PC-9 (cell line): ENCODE measurements around the gene NCAM2.
"Not testable (repeated sequence)": the region's sequence is repeated elsewhere in the genome, so short reads cannot be mapped to it uniquely, and the experiment has no call there.

Experiments
- CTCF ChIP-seq: fragments of 200-600 bp; sonication (generic); conservative IDR thresholded peaks from 2 replicates; pipeline ENCODE4 v1.6.1; 2017; ENCODE audit warnings: mixed run types, antibody characterized with exemption, mild to moderate bottlenecking, moderate library complexity
- EZH2 ChIP-seq: fragments of 200-600 bp; sonication (generic); IDR thresholded peaks from 2 replicates; pipeline ENCODE4 v1.8.0; 2017; ENCODE audit warnings: antibody characterized with exemption, low read depth

GRCh38 chr21:21402187-21402586 is 404.0 kb downstream of the NCAM2 start:
- not testable (repeated sequence) for TF ChIP-seq CTCF, EZH2
